Hepatocyte (in vitro differentiated cells): ENCODE results near the gene FER1L5.

Source experiments
- EZH2 ChIP-seq: fragments of 200-600 bp; sonication (generic); IDR thresholded peaks from 2 replicates; pipeline ENCODE4 v1.6.1; 2016; ENCODE audit warnings: antibody characterized with exemption, mild to moderate bottlenecking, borderline replicate concordance
- TF ChIP-seq, protein P1 (sequence below): fragments of 200-600 bp; sonication (generic); IDR thresholded peaks from 2 replicates; pipeline ENCODE4 v1.5.1; 2016; ENCODE audit warnings: antibody characterized with exemption, mild to moderate bottlenecking; ENCODE audit not compliant: poor library complexity

DNA sequence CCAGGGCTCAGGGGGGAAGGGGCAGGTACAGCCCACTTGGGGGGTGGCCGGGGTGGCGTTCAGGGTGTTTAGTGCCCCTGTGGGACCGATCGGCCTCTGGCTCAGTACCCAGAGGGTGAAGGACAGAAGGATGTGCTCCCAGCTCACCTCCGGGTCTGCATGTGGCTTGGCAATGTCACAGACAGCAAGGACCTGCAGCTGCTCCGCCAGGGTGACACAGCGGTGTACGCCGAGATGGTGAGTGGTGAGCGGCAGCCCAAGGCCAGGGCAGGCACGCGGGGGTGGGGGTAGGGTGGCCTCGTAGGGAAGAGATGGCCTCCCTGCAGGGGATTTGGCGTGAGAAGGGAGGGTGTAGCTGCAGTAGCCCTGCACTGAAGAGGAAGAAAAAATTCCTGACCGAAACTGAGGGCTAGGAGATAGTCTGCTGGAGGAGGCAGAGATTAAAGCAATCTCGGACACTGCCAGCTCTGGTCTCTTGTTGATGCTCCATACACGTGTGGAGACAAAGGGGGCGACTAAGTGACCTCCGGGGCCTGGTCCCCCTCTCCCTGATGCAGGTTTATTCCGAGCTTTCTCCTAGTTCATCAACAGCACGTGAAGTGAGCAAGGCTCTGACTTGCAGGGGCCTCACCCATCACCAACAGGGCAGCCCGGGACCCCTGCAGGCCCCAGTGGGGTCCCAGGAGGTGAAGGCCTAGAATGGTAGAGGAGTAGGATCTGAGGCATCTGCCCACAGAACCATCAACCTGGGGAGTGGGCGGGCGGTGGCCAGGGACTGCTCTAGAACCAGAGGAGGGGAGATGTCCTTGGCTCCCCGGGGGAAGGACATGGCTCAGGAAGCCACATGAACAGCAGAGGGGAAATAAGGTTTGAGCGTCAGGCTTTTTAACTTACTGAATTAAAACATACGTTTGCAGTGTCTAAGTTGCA, 45.4 kb downstream of the FER1L5 start:
- no peak for TF ChIP-seq EZH2
- TF ChIP-seq, protein P1, sequence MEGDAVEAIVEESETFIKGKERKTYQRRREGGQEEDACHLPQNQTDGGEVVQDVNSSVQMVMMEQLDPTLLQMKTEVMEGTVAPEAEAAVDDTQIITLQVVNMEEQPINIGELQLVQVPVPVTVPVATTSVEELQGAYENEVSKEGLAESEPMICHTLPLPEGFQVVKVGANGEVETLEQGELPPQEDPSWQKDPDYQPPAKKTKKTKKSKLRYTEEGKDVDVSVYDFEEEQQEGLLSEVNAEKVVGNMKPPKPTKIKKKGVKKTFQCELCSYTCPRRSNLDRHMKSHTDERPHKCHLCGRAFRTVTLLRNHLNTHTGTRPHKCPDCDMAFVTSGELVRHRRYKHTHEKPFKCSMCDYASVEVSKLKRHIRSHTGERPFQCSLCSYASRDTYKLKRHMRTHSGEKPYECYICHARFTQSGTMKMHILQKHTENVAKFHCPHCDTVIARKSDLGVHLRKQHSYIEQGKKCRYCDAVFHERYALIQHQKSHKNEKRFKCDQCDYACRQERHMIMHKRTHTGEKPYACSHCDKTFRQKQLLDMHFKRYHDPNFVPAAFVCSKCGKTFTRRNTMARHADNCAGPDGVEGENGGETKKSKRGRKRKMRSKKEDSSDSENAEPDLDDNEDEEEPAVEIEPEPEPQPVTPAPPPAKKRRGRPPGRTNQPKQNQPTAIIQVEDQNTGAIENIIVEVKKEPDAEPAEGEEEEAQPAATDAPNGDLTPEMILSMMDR, result no peak
